ENCODE data around the gene HSP90AB1. TPM values are rescaled to one million over a fixed set of nuclear protein-coding genes. Genes with fewer than 3 reads are reported as not detected.

The HSP90AB1 gene
- polyA plus RNA-seq, 1 donor = 991 TPM

DNA sequence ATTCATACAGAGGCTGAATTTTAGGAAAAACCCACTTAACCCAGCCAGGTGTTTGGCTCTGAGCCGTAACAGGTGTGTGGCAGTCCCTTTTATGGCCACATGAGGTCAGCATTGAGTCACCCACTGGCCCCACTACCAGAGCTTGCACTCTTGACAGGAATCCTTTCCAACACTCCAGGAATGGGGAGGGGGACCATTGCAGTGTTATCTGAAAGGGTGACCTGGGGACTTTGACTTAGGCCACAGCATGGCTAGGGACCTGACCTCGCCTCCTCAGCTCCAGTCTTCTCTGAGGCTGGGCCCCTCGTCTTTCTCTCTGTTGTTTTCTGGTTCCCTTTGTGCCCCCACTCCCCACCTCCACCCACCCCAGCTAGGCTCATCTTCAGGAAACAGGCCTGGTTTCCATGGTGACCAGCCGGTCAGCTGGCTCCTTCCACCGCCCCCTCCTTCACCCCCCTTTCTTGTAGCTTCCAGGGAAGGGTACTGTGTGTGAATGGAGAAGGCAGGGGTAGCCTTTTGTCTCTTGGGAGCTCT, 21.3 kb downstream of the HSP90AB1 start:
- DNase-seq (ENCODE audit: low read depth) = no peak

DNA sequence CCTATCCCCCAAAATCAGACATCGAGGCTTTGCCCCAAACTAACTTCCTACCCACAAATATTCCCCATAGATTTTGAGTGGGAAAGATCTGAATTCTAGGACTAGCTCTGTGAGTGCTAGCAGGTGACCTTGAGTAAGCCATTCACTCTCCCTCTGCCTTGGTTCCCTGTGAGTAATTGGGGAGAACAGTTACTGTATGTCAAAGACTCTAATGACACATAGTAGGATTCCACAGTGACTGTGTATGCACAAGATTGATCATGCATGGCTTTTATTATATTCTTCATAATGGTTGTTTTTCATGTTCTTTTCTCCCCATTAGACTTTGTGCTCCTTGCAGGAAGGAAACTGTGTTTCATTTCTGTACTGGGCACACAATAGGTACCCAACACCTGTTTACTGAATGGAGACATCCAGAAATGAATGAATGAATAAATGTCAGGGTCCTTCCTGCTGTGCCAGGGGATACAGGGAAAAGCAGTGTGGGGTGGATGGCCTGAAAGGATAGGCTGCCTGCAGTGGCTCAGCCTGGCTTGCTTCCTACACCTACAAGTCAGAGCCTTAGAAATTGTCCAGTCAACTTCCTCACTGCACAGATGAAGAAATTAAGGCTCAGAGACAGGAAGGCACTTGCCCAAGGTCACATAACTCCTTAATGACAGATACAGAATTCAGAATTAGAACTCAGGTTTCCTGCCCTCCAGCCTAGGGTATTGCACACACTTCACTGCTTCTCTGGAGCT, 22.4 kb downstream of the HSP90AB1 start:
- DNase-seq (ENCODE audit: low read depth) = no peak

DNA sequence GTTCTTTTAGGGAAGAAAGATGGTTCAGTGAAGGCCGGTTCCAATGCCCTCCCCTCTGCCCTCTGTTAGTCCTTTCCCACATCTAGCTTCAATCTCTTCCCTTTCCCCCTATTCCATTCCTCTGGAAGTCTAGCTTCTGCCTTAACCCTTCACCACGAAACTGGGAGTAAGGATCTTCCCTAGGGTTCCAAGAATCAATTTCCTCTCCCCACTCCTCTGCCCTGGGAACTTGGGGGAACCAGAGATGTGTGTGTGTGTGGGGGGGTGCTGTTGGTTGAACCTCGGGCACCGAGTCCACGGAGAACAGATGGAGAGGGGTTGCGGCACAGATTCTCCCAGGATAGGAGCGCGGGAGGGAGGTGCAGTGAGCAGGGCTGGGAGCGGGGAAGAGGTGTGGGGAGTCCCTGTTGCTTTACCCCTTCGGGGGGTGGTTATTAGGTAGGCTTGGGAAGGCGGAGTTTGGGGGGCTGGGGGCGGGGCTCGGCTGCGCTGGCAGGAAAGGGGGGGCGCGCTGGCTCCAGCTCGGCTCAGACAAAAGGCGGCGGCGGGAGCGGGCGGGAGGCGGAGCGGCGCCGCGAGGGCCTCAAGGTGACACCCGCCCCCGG, 23.1 kb downstream of the HSP90AB1 start, which contains the start of gene TMEM151B:
Gene TMEM151B (plus strand): TSS at position 530 of the 605 bp plus-strand sequence. CDS start 293 bp downstream, outside the sequence.
- DNase-seq (ENCODE audit: low read depth) = no peak

DNA sequence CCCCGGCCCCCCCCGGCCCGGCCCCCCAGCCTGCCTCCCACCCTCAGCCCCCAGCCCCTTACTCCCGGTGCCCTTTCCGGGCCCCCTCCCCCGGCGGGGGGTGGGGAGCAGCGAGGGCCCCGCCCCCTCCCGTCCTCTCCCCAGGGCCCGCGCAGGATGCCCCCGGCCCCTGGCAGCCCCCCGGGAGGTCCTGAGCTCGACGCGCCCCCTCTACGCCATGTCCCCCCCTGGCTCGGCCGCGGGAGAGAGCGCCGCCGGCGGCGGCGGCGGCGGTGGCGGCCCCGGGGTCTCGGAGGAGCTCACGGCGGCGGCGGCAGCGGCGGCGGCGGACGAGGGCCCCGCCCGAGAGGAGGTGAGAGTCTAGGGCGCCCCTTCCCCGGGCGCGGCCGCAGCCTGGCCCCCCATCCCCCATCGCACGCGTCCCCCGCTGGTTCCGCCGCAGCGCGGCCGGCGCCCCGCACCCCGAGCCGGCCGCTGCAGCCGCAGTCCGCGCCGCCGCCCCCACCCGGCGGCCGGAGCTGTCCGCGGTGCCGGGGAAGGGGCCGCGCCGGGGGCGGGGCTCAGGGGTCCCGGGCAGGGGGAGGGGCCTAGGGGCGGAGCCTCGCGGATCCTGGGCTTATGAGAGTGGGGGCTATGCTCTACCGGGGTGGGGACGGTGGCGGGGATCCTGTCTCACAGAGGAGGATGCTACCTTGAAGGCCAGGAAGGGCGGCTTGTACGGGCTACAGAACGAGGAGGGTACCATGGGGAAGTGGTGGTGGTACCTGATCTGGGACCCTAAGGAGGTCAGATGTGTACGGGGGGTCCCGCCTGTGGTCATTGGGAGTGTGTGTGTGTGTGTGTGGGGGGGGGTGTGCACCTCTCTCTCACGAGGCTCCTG, 23.9 kb downstream of the HSP90AB1 start:
- no peak for DNase-seq (ENCODE audit: low read depth)

DNA sequence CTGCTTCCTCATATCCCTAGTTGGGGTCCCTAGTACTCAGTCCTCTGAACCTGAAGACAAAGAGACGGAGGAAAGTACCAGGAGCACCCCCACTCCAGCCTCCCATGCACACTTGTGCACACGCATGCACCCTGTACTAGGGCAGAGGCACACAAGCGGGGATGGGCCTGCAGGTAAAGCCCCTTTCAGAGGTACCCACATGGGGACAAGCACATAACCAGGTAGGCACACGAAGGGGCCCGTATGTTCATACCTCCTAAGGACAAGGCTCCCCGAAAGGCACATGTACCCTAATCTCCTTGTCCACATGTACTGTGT, 24.5 kb downstream of the HSP90AB1 start:
- DNase-seq (ENCODE audit: low read depth) = no peak

DNA sequence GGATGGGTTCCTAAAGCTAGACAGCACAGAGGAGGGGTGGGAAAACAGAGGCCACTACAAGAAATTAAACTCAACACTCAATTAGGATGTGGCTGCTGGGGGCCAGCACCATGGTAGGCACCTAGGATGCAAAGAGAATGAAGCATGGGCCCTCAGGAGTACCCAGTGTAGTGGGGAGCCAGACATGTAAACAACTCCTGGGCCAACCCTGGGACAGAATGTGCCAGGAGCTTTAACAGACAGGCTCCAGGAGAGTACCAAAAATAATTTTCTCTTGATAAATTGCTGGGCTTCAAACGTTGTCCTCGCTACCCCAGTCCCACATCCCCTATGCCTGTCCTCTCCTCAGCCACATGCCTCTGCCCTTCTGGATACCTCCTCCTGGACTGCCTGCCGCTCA, 25.0 kb downstream of the HSP90AB1 start:
- no peak for DNase-seq (ENCODE audit: low read depth)

DNA sequence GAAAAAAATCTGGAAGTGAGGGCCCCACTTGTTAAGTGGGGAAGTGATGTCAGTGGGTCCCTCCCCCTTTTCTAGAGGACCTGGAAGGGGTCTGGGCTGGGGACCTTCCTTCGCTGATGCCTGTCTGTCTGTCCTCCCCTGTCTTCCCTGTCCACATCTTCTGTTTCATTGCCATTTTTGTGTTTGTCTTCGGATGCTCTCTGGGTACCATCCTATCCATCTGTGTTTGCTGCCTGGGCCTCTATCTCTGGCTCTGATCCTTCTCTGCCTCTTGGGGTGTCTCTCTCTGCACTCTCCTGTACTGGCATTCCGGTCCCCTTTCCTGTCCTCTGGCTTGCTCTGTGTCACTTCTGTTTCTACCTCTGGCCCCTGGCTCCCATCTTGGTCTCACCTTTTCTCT, 25.6 kb downstream of the HSP90AB1 start:
- no peak for DNase-seq (ENCODE audit: low read depth)

DNA sequence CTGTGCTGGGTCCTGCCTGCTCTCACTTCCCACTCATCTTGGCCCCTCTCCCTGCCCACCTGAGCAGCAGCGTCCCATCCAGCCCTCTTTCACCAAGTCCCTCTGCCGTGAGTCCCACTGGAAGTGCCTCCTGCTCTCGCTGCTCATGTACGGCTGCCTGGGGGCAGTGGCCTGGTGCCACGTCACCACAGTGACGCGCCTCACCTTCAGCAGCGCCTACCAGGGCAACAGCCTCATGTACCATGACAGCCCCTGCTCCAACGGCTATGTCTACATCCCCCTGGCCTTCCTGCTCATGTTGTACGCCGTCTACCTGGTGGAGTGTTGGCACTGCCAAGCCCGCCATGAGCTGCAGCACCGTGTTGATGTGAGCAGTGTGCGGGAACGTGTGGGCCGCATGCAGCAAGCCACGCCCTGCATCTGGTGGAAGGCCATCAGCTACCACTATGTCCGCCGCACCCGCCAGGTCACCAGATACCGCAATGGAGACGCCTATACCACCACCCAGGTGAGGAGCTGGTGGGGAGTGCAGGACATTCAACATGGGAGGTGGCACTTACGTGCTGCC, 26.2 kb downstream of the HSP90AB1 start:
- DNase-seq (ENCODE audit: low read depth) = no peak

DNA sequence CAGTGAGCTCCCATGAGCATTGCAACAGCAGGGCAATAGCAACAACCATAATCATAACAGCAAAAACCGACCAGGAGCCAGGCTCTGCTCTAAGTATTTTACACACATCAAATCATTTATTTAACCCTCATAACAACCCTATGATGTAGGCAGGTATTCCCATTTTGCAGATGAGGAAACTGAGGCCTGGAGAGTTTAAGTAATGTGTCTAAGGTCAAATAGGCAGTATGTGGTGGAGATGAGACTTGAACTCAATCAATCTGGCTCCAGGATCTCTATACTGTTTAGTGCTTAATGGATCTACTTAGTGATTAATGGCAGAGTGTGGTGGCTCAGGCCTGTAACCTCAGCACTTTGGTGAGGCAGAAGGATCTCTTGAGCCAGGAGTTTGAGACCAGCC, 26.7 kb downstream of the HSP90AB1 start:
- no peak for DNase-seq (ENCODE audit: low read depth)

DNA sequence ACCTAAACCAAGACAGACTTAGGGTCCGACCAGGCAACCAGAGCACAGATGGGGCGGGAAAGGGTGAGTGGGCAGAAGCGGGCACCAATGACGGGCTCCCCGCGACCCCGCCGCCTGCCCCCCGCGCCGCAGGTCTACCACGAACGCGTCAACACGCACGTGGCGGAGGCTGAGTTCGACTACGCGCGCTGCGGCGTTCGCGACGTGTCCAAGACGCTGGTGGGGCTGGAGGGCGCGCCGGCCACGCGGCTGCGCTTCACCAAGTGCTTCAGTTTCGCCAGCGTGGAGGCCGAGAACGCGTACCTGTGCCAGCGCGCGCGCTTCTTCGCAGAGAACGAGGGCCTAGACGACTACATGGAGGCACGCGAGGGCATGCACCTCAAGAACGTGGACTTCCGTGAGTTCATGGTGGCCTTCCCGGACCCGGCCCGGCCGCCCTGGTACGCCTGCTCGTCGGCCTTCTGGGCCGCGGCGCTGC, 28.4 kb downstream of the HSP90AB1 start:
- DNase-seq (ENCODE audit: low read depth) = no peak

DNA sequence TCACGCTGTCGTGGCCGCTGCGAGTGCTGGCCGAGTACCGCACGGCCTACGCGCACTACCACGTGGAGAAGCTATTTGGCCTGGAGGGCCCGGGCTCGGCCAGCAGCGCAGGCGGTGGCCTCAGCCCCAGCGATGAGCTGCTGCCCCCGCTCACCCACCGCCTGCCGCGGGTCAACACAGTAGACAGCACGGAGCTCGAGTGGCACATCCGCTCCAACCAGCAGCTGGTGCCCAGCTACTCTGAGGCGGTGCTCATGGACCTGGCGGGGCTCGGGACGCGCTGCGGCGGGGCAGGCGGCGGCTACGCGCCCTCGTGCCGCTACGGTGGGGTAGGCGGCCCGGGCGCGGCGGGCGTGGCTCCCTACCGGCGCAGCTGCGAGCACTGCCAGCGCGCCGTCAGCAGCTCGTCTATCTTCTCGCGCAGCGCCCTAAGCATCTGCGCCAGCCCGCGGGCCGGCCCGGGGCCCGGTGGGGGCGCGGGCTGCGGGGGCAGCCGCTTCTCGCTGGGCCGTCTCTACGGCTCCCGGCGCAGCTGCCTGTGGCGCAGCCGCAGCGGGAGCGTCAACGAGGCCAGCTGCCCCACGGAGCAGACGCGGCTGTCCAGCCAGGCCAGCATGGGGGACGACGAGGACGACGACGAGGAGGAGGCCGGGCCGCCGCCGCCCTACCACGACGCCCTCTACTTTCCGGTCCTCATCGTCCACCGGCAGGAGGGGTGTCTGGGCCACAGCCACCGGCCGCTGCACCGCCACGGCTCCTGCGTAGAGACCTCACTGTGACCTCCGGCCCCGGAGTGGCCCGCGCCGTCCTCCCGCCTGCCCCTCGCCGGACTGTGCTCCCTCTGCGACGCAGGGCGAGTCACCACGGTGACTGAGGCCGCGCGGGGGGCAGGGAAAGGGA, 29.1 kb downstream of the HSP90AB1 start:
- no peak for DNase-seq (ENCODE audit: low read depth)

DNA sequence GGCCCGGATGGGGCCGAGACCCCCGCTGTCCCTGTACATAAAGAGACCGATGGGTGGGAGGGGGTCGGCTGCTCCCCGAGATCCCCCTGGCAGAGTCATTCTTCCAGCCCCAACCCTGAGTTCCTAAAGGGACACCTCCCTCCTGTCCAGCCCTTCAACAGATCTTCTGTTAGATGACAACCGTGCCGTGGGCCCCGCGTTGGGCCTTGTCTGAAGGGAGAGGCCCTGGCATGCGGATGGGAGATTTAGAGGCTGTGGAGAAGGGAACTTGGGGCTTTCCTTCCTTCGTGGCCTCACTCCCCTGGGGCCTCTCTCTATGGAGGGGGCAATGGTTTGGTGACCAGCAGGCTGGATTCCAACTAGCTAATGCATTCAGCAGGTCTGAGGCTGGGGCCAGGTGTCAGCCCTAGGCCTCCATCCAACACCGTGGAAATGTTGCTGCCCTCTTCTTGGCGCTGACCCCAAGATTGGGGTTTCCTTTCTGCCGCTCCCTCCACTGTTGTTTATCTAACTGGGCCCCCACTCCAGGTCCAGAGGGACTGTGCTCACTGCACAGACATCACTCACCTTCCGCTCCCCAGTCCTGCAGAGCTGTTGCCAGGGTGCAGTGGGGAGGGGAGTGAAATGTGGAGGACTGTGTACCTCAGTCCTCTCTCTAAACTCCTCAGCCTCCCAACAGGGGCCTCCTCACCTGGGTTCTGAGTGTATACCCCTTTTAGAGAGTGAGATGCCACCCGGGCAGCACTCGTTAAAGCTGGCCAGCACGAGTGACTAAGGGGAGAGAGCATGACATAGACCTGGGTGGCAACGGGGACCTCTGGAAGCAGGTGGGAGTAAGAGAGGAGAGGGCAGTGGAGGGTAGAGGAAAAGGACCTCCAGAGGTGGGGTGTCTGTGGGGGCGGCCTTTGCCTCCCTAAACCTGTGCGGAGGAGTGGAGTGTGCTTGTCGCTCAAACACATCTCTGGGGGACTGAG, 30.1 kb downstream of the HSP90AB1 start:
- DNase-seq (ENCODE audit: low read depth) = no peak

DNA sequence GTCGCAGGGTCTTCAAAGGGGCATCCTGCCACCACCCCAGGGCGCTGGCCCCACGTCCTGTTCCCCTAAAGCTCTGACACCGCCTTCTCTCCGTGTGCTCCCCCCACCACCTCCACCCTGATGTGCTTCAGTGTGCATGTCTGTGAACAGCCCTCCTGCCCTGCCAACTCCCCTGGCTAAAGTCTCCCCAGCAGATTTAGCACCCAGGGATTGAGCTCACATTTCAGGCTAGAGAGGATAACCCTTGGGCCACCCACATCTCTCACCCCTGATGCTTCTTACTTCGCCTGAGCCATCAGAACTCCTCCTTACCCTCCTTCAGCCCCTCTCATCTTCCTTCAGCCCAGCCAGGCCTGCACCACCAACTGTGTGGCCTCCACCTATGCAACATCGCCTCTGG, 30.9 kb downstream of the HSP90AB1 start:
- DNase-seq (ENCODE audit: low read depth) = no peak

DNA sequence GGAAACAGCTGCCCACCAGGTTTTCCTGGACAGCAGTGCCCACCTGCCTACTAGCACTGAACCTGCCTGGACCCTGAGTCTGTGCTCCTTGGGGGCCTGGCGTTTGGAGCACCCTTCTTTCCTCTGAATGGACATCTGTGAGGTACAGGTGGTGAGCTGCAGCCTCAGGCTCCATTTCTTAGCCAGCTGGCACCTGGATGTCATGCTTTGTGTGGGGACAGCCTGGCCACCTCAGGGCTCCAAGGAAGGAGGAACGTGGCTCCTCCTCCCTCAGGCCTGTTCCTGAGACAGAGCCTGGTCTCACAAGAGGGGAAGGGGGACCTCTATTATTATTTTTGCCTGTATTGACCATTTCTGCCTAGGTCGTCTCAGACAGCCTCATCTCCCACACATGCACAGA, 31.4 kb downstream of the HSP90AB1 start:
- no peak for DNase-seq (ENCODE audit: low read depth)

DNA sequence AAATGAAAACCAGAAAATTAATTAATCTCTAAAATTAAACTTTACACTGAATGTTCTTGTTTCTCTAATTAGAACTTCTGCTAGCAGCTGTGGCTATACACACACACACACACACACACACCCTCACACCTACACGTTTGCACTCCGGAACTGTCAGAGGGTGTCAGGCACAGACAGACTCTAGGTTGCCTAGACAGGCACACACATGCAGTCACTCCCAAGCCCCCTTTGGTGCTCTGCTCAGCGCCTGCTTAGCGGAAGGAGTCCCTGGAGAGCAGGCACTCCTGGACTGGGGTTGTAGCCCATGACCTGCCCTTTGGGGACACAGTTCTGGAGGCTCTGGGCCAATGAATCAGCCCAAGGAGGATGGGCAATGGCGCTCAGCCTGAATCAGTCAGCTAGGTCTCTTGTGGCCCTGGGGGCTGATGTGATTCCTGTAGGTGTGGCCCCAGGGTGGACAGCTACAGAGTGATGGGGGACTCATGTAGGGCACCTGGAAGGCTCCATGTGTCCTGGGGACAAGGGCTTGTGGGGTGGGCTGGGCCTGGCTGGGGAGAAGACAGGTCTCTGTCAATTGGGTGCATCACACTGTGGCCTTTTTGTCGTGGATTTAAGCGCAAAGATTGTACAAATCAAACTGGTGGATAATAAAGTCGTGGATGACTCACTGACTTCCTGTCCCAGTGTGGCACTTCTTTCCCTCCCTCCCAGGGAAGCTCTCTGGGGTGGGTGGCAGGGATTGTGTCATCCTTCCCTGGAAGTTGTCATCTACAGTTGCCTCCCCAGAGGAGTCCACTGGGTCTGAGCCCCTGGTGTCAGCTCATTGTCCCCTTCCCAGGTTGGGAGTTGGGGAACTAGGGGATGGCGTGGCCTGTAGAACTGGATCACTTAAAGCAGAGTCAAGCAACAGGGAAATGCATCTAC, 32.1 kb downstream of the HSP90AB1 start:
- no peak for DNase-seq (ENCODE audit: low read depth)

DNA sequence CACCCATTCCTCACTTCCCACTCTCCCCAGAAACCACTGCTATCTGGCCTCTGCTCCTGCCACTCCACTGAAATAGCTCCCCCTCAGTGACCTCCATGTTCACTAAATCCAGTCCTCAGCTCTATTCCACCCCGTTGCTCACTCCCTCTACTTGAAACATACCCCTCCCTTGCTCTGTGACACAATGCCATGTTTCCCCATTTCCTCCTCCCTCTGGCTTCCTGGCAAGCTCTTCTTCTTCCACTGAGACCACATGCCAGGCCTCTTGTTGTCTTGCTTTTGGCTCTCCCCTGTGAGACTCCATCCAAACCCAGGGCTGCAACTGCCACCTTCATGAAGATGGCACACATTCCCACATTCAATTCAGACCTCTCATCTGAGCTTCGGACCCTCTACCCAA, 37.2 kb downstream of the HSP90AB1 start:
- DNase-seq (ENCODE audit: low read depth) = no peak

DNA sequence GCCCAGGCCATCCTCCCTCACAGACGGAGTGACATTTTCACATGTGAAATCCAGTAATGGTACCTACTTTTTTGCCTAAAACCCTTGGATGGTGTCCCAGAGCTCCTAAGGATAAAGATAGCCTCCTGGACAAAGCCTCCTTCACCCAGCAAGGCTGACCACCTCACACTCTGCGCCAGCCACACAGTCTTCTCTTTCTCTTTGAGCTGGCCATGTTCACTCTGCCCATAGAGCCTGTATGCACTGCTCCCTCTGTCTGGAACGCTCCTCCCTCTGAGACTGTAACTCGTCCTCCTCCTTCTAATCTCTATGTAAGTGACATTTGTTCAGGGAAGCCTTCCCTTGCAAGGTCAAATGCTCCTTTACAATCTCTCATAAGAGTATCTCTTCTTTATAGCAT, 38.0 kb downstream of the HSP90AB1 start:
- DNase-seq (ENCODE audit: low read depth) = no peak

DNA sequence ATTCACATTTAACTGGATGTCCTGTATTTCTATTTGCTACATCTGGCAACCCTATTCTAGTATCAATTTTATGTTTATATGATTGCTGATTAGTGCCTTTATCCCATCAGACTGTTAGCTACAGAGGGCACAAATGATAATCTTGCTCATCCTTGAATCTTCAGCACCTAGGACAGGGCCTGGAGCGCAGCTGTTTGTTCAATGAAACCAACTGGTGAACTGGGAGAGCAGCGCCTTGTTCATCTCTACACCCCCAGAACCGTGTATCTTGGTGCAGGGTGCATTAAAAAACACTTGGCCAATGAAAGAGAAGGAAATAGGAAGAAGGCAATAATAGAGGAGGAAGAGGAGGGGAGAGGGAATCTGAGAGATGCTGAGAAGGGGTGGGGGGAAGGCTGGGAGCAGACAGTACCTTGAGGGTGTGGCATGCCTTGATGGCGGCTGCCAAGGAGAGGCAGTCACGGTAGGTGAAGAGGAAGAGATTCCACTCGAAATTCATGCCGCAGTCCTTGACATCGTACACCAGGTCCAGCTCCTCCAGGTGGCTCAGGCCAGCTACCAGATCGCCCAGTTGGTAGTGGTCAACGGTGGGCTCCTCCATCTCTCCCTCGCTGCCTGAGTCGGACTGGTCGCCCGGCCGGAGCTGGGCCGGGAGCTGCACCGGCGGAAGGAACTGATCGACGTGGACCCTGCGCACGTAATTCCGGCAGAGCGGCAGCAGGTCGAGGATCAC, 38.8 kb downstream of the HSP90AB1 start:
- DNase-seq (ENCODE audit: low read depth) = no peak
